Activated CD4-positive, alpha-beta T cell treated with anti-CD3 and anti-CD28 coated beads, Interleukin-2, Interleukin-4, amounts not matched to agents 100 ng/mL and 50 ng/mL, durations not matched to agents 16 hours and 8 hours (primary cell): ENCODE data around the gene EFNA3.

Source experiments
- DNase-seq: peaks from one replicate; pipeline ENCODE4 v3.0.0-alpha.2; 2020; ENCODE audit warnings: low spot score

The EFNA3 gene

GRCh38 chr1:155133799-155134281, 55.2 kb downstream of the EFNA3 start:
- no peak for DNase-seq

GRCh38 chr1:155134322-155134721, 55.7 kb downstream of the EFNA3 start:
- DNase-seq = no peak

- DNase-seq = peak; percentile 58
Observed at GRCh38 chr1:155134880-155135414, 56.3 kb downstream of the EFNA3 start.

- peak; percentile 94 for DNase-seq
Observed at GRCh38 chr1:155135415-155136028, 56.9 kb downstream of the EFNA3 start, which contains the start of gene SLC50A1. SLC50A1 (plus strand) TSS chr1:155135852; CDS start chr1:155135912, 60 bp downstream.

- peak; percentile 33 for DNase-seq
Observed at GRCh38 chr1:155136748-155137147, 58.1 kb downstream of the EFNA3 start.
